H1 (cell line): ENCODE results near the gene ELFN2.

Experiments
- POLR2A ChIP-seq, 2 experiments: IDR thresholded peaks; 1 replicate in 1 of 2; 2 replicates in 1 of 2; pipeline ENCODE4 v1.6.1; 2011; ENCODE audit warnings: low read depth in 2 of 2, low read length in 2 of 2, mild to moderate bottlenecking in 2 of 2; ENCODE audit errors: control extremely low read depth in 1 of 2
- RFX5 ChIP-seq: IDR thresholded peaks from 2 replicates; pipeline ENCODE4 v1.6.1; 2011; ENCODE audit warnings: low read depth, low read length, improper control_type of control experiment, borderline replicate concordance
- TF ChIP-seq, protein P1 (sequence below), 3 experiments: IDR thresholded peaks; 1 replicate in 2 of 3; 2 replicates in 1 of 3; pipeline versions ENCODE4 v1.5.1 to v1.6.1; 2011; ENCODE audit warnings: low read length in 3 of 3, mild to moderate bottlenecking in 3 of 3, inconsistent platforms in 2 of 3, low read depth in 1 of 3, moderate library complexity in 1 of 3; ENCODE audit not compliant: insufficient read depth in 1 of 3; ENCODE audit errors: control extremely low read depth in 1 of 3

DNA sequence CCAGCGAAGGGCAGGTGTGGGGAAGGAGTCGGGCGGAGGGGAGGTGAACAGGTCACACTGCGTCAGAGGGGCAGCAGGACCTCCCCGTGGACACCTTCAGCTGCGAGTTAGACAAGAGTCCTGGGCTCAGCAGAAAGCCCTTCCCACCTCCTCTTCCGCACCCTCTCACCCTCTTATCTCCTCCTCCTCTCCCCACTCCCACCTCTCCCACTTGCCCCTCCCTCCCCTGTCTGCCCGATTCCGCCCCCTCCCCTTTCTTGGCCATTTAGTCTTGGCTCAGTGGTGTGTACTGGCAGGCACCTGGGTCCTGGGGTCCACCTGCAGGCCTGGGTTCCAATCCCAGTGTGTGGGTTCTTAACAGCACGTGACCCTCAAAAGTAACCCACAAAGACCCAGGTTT, 107.8 kb downstream of the ELFN2 start:
- TF ChIP-seq RFX5 (no peak), POLR2A (IDR thresholded peaks at IDR 0.05; ENCODE audit: control extremely low read depth in 1 of 2, low read depth in 2 of 2, low read length in 2 of 2) (no peak)
- TF ChIP-seq, protein P1, sequence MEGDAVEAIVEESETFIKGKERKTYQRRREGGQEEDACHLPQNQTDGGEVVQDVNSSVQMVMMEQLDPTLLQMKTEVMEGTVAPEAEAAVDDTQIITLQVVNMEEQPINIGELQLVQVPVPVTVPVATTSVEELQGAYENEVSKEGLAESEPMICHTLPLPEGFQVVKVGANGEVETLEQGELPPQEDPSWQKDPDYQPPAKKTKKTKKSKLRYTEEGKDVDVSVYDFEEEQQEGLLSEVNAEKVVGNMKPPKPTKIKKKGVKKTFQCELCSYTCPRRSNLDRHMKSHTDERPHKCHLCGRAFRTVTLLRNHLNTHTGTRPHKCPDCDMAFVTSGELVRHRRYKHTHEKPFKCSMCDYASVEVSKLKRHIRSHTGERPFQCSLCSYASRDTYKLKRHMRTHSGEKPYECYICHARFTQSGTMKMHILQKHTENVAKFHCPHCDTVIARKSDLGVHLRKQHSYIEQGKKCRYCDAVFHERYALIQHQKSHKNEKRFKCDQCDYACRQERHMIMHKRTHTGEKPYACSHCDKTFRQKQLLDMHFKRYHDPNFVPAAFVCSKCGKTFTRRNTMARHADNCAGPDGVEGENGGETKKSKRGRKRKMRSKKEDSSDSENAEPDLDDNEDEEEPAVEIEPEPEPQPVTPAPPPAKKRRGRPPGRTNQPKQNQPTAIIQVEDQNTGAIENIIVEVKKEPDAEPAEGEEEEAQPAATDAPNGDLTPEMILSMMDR (IDR thresholded peaks at IDR 0.05; ENCODE audit: control extremely low read depth in 1 of 3, insufficient read depth in 1 of 3, low read depth in 1 of 3, low read length in 3 of 3): no peak
